Erythroblast (primary cell): ENCODE measurements around the gene SNX21.

ENCODE experiments used
- GATA1 ChIP-seq: IDR thresholded peaks from 2 replicates; pipeline ENCODE4 v1.6.1; 2011; ENCODE audit warnings: low read depth, mild to moderate bottlenecking, control low read depth, low read length, moderate library complexity
- POLR2A ChIP-seq: IDR thresholded peaks from 2 replicates; pipeline ENCODE4 v1.6.1; 2011; ENCODE audit warnings: mild to moderate bottlenecking, low read length

- TF ChIP-seq POLR2A (no peak), GATA1 (no peak)
Observed at GRCh38 chr20:45887346-45887715, 53.7 kb downstream of the SNX21 start, which contains the start of gene SPATA25.
